GM21576 (cell line): ENCODE data around the gene MMP28.
"Not testable (repeated sequence)": the region's sequence is repeated elsewhere in the genome, so short reads cannot be mapped to it uniquely, and the experiment has no call there.

Experiments
- ATAC-seq: cut with Tn5 transposase; IDR thresholded peaks from one replicate; pipeline ENCODE4 v1.9.1; 2021; ENCODE audit warnings: mild to moderate bottlenecking, moderate library complexity; ENCODE audit not compliant: unreplicated experiment

The MMP28 gene

DNA sequence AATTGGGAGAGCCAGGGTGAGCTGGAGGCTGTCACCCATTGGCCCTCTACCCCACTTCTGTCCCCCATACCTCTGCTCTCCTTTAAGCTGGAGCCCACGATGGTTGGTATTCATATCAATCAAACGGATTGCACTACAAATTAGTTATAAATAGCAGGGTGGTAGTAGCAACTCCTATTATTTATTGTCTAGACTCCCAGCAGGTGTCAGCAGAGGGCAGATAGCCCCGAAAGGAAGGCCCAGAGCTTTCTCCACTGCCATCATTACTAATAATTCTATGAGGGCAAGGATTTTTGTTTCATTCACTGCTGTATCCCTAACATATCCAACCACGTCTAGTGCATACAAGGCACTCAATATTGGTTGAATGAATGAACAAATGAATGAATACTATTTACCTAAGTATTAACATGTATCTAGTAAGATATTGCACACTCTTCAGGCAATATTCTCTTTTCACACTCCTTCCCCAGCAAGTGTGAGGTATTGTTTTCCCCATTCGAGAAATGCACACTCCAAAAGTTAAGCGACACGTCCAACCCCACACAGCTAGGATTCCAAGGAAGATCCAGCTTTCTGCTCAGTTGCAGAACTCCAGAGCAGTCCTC is 28.4 kb downstream of the MMP28 start:
- no peak for ATAC-seq

GRCh38 chr17:35766489-35766877 is 29.0 kb downstream of the MMP28 start:
- no peak for ATAC-seq

GRCh38 chr17:35765756-35766488 is 29.5 kb downstream of the MMP28 start:
- no peak for ATAC-seq

DNA sequence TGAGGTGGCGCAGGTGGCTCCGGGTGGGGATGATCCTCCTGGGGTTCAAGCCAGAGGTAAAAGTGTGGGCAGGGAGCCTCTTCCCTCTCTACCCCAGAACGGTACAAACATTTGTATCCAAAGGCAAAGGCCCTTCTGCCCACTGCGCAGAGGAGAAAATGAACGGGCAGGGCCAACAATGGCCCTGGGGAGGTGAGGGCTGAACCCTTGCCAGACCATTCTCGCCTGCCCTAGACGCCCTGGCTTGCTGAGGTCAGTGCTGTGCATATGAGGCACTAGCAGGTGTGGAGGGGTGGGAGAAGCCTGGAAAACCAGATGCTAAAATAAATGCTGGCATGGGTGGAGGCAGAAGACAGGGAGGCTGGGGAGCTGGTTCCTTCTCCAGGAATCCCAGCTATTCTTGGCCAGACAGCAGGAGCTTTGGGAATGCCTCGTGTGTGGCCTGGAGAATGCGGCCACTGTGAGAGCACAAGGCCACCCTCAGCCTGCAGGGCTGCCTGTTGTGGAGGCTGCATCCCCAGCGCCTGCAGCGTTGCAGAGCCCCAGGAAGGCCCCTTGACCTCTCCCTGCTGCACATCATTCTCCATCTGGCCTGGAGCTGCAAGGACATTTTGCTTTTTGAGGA is 30.2 kb downstream of the MMP28 start:
- no peak for ATAC-seq

- ATAC-seq = peak; percentile 63
Measured at GRCh38 chr17:35764123-35764991, 31.1 kb downstream of the MMP28 start.

- no peak for ATAC-seq
Measured at GRCh38 chr17:35763767-35764122, 31.7 kb downstream of the MMP28 start.

DNA sequence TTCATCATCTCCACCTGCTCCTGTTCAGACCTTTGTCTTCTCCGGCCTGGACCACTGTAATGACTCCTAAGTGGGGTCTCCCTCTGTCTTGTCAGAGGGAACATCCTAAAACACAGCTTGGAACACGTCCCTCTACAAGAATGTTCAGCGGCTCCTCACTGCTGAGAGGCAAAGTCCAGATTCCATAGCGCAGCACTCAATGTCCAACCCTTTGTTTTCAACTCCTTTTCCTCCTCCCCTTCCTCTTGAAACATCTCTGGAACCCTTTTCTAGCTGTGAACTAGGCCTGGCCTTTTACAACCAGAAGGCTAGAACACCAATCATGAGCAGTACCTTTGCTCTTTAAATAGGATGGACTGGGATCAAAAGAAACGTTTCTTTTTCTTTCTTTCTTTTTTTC is 33.8 kb downstream of the MMP28 start:
- no peak for ATAC-seq

DNA sequence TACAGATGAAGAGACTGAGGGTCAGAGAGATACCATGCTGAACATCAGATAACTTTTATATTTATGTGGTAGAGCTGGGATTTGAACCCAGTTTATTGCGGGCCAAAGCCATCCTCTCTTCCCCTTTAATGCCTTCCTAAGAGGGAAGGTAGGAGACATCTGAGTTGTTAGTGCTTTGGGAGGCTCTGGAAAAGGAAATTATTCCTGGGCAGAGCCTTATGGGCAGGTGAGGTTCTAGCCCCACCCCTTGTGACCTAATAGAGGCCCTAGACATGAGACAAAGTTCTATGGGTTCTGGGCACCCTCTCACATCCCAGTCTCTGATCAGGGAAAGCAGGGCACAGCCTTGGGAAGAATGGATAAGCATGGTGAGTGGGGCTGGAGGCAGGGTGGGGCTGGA is 34.9 kb downstream of the MMP28 start, which contains the start of gene C17orf50:
C17orf50 (plus strand) TSS at position 301 of the 400 bp plus-strand sequence; CDS start at position 356, 55 bp downstream.
- ATAC-seq = no peak

- ATAC-seq = no peak
Measured at GRCh38 chr17:35757243-35757642, 38.2 kb downstream of the MMP28 start.

DNA sequence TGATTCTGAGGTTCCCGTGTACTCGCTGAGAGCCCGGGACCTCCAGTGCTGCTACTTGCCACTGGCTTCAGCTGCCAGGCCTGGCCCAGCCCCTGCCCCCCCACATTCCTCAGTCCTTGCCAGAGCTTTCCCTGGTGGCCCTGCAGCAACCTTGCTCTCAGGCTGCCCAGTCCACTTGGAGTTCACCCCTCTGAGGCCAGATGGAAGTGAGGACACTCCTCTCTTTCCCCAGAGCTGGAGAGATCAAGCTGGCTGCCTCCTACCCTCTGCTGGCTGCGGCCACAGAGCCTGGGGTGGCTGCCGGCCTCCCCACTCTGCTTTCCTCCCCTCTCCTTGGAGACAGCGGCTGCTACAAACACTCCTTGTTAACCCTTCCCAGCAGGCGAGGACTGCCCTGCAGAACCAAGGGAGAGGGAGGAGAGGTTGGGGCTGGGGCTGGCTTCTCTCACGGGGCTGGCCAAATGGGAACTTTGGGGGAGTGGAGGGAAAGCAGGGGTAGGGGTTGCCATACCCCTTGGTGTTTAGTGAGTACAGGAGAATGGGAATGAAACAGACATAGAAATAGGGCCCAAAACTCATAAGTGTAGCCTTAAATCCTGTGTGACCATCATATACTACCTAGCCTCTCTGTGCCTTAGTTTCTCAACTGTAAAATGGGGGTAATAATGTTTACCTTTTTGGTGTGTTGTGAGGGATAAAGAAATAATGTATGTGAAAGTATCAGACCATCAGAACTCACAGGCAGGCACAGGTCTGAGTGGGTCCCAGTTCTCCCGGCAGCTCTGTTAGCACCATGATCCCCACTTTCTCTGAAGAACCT is 42.3 kb downstream of the MMP28 start, which contains the start of gene GAS2L2:
GAS2L2 (minus strand) TSS at position 295 of the 820 bp plus-strand sequence. CDS start 389 bp downstream, outside the sequence.
- no peak for ATAC-seq

GRCh38 chr17:35752471-35752870 is 43.0 kb downstream of the MMP28 start:
- ATAC-seq = no peak

DNA sequence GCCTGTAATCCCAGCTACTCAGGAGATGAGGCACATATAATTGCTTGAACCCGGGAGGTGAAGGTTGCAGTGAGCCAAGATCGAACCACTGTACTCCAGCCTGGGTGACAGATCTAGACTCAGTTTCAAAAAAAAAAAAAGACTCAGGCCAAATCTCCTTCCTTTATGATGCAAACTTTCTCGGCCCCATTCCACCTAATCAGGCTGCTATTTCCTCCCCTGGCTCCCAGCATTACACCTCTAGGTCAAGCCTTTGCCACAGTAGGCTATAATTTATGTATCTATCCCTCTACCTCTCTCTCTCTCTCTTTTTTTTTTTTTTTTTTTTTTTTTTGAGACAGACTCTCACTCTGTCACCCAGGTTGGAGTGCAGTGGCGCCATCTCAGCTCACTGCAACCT is 43.9 kb downstream of the MMP28 start:
- not testable (repeated sequence) for ATAC-seq

DNA sequence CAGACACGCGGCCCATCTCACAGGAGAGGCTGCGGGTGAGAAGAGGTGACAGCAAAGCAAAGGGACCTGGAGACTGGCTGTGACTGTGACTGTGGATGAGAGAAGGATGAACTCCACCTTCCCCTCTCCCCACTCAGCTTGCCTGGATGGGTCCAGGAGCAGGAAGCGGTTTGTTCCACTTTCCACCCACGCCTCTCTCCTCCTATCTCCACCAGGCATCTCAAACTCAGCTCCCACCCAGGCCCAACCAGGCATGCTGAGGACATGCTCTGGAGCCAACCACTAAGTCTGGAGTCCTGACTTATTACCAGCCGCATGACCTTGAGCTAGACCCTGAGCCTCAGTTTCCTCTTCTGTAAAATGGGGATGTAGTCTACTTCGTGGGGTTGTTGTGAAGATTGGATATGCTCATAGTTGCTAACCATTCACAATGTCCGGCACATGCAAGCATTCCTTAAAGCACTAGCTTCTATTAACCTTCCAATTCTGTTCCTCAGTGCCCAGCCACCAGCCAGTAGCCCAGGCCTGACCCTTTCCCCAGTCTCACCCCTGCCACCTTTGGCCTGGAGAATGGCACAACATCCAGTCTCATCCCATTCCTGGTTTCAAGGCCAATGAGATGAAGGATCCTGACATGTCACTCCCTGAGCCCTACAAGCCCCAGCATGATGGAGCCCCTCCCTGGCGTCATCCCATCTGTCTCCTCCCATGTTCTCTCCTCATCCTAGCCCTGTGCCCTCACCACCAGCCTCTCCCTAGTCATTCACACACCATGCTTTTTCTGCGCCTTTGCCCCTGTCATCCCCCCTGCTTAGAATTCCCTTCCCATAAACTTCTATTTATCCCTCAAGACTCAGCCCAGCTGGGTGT is 44.7 kb downstream of the MMP28 start:
- no peak for ATAC-seq

- no peak for ATAC-seq
Measured at GRCh38 chr17:35749560-35750412, 45.7 kb downstream of the MMP28 start.

DNA sequence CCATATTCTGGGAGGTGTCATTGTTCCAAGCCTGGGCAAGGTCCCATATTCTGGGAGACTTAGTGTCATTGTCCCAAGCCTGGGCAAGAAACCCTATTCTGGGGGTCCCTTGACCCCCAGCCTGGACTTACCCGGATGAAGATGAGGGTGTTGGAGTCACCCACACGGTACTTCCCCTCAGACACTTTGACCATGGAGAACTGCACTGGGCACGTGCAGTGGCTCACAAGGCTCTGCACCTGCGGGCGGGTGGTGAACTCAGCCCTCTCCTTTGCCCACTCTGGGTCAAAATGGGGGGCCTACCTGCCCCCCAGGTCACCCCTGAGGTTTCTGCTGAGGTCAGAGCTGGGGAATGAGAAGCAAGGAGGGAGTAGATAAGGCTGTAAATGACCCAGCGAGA is 46.5 kb downstream of the MMP28 start:
- no peak for ATAC-seq

GRCh38 chr17:35748341-35748841 is 47.0 kb downstream of the MMP28 start:
- ATAC-seq = no peak

DNA sequence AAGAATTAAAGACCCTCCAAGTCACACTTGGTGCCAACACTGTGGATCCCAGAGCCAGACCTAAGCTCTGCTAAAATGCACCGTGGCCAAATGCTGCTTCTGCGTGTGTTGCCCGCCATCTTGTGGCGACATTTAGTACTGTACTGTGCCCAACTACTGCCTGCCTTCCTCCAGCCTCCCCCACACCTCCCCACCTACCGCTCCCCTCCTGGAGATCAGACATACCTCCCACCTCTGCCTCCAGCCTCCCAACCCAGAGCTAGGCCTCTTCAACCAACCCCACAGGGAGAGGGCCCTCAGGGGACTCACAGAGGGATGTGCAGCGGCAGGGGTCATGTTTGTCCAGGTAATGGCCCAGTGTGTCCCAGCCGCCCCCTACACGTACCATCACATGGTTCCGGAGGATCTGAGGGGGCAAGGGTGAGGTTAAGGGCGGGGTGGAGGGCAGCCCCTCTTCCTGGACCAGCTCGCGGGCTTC is 47.9 kb downstream of the MMP28 start:
- no peak for ATAC-seq

GRCh38 chr17:35745749-35746320 is 49.6 kb downstream of the MMP28 start:
- no peak for ATAC-seq
